HS-5 (cell line): Measurements from ENCODE around the gene AP2S1.
"Not testable (repeated sequence)": the region's sequence is repeated elsewhere in the genome, so short reads cannot be mapped to it uniquely, and the experiment has no call there.

Experiments
- DNase-seq: peaks from one replicate; pipeline ENCODE4 v3.0.0-alpha.2; 2012; ENCODE audit warnings: low read depth

The AP2S1 gene

GRCh38 chr19:46804432-46804831, 46.2 kb downstream of the AP2S1 start:
- DNase-seq = not testable (repeated sequence)

- no peak for DNase-seq
Measured at GRCh38 chr19:46803555-46803954, 47.1 kb downstream of the AP2S1 start.

GRCh38 chr19:46802152-46802551, 48.5 kb downstream of the AP2S1 start:
- DNase-seq = no peak

GRCh38 chr19:46798713-46799112, 51.9 kb downstream of the AP2S1 start:
- DNase-seq = no peak

- DNase-seq = no peak
Measured at GRCh38 chr19:46797881-46798280, 52.8 kb downstream of the AP2S1 start.

GRCh38 chr19:46791944-46792343, 58.7 kb downstream of the AP2S1 start:
- no peak for DNase-seq

- DNase-seq = no peak
Measured at GRCh38 chr19:46789371-46789770, 61.3 kb downstream of the AP2S1 start.

GRCh38 chr19:46788968-46789338, 61.7 kb downstream of the AP2S1 start:
- DNase-seq = no peak

GRCh38 chr19:46788262-46788967, 62.2 kb downstream of the AP2S1 start, which contains the start of gene SLC1A5:
Gene SLC1A5, minus strand, starts transcription at chr19:46788594. Its CDS starts 629 bp downstream, at chr19:46787965.
- peak; percentile 87 for DNase-seq
